Naive thymus-derived CD4-positive, alpha-beta T cell (primary cell): ENCODE results near the gene PRSS21. TPM values are rescaled to one million over a fixed set of nuclear protein-coding genes. Genes with fewer than 3 reads are reported as not detected.

Experiments
- ATAC-seq: fragments of 150-1000 bp; cut with Tn5 transposase; 2 replicates; pipeline ENCODE4 v1.10.0; 2021; ENCODE audit warnings: mild to moderate bottlenecking, moderate library complexity
- CTCF ChIA-PET: fragments of 350-600 bp; sonication (Branson Sonifier 250); formaldehyde crosslinking; loops from one replicate; lab custom pipeline; 2021; ENCODE audit warnings: antibody characterized with exemption; lab: Charles Lee
- POLR2A ChIA-PET: fragments of 350-600 bp; sonication (Branson Sonifier 250); formaldehyde crosslinking; loops from one replicate; lab custom pipeline; 2021; ENCODE audit warnings: antibody characterized with exemption, inconsistent platforms; lab: Charles Lee
- DNase-seq, 9 donors: peaks; one replicate each; pipeline versions ENCODE4 v3.0.0 to v3.0.0-alpha.2; 2020 to 2022; ENCODE audit warnings: mixed read lengths in 1 of 9
- H3K27ac ChIP-seq: one replicate; pipeline ENCODE4 v1.7.0; 2013; ENCODE audit warnings: mild to moderate bottlenecking, low read depth, low read length, moderate library complexity
- H3K27me3 ChIP-seq, 2 donors: one replicate each; pipeline ENCODE4 v1.7.0; 2013; ENCODE audit warnings: low read length in 2 of 2, mild to moderate bottlenecking in 2 of 2, moderate library complexity in 2 of 2; ENCODE audit not compliant: control insufficient read depth in 2 of 2, insufficient read depth in 2 of 2
- H3K36me3 ChIP-seq, 3 experiments: 1 replicate in 2 of 3; 2 replicates in 1 of 3; pipeline ENCODE4 v1.7.0; 2013; ENCODE audit warnings: low read length in 3 of 3, mild to moderate bottlenecking in 3 of 3, moderate library complexity in 1 of 3; ENCODE audit not compliant: insufficient read depth in 3 of 3, control insufficient read depth in 2 of 3
- H3K4me1 ChIP-seq, 2 donors: one replicate each; pipeline ENCODE4 v1.7.0; 2013; ENCODE audit warnings: low read length in 2 of 2, mild to moderate bottlenecking in 2 of 2, moderate library complexity in 1 of 2; ENCODE audit not compliant: control insufficient read depth in 2 of 2, insufficient read depth in 2 of 2
- H3K4me3 ChIP-seq: 2 replicates; pipeline ENCODE4 v1.7.0; 2013; ENCODE audit warnings: mild to moderate bottlenecking, low read length
- H3K9me3 ChIP-seq, 3 experiments: 1 replicate in 2 of 3; 2 replicates in 1 of 3; pipeline ENCODE4 v1.7.0; 2013; ENCODE audit warnings: low read length in 3 of 3; ENCODE audit not compliant: control insufficient read depth in 2 of 3
- H3K27ac Mint-ChIP-seq, 9 donors: one replicate each; pipeline ENCODE4 v1.8.0; 2020 to 2022; ENCODE audit warnings: mixed read lengths in 9 of 9, mild to moderate bottlenecking in 8 of 9, moderate library complexity in 5 of 9, inconsistent platforms in 2 of 9
- H3K27me3 Mint-ChIP-seq, 5 donors: one replicate each; pipeline ENCODE4 v1.8.0; 2021 to 2022; ENCODE audit warnings: mixed read lengths in 5 of 5, mild to moderate bottlenecking in 1 of 5
- H3K36me3 Mint-ChIP-seq, 5 donors: one replicate each; pipeline ENCODE4 v1.8.0; 2020 to 2022; ENCODE audit warnings: mixed read lengths in 5 of 5, mild to moderate bottlenecking in 3 of 5, inconsistent platforms in 1 of 5
- H3K4me1 Mint-ChIP-seq, 7 donors: one replicate each; pipeline ENCODE4 v1.8.0; 2020 to 2022; ENCODE audit warnings: mixed read lengths in 7 of 7, mild to moderate bottlenecking in 3 of 7, inconsistent platforms in 1 of 7
- H3K4me3 Mint-ChIP-seq, 10 donors: one replicate each; pipeline ENCODE4 v1.8.0; 2020 to 2022; ENCODE audit warnings: mild to moderate bottlenecking in 10 of 10, mixed read lengths in 10 of 10, moderate library complexity in 6 of 10, inconsistent platforms in 2 of 10
- H3K9me3 Mint-ChIP-seq, 11 donors: one replicate each; pipeline ENCODE4 v1.8.0; 2020 to 2022; ENCODE audit warnings: mixed read lengths in 11 of 11, mild to moderate bottlenecking in 4 of 11, inconsistent platforms in 1 of 11, moderate library complexity in 1 of 11
- intact Hi-C, 2 donors: fragments of 100-400 bp; cut with micrococcal nuclease; formaldehyde crosslinking; loops; one replicate each; pipeline ENCODE4 v1.15.1; 2023
- polyA plus RNA-seq, 2 donors: library from polyadenylated mRNA; unstranded; fragments of 300-500 nt; fragmentation: Illumina TruSeq; gene quantifications; one replicate each; pipeline ENCODE4 v1.2.3, GENCODE V29; 2021
- total RNA-seq, 6 experiments: library from RNA in 5 of 6; stranded (reverse) in 5 of 6; gene quantifications; 1 replicate in 5 of 6; 2 replicates in 1 of 6; pipeline ENCODE4 v1.2.3 and lab custom pipeline; 2021 to 2026

PRSS21 gene
- total and polyA plus RNA-seq, 7 experiments from 2014 or later, result 1.1 to 11.2 (median 1.8) TPM; not detected in 1

- ChIA-PET POLR2A (no interaction called here), CTCF (no interaction called here)
- Mint-ChIP-seq H3K36me3 (peaks cover 0 to 1% (median 0%) of the 10 kb centered on the region in 5 donors), H3K4me3 (no peak overlapping the region), H3K27me3 (peaks cover 0 to 8% (median 0%) of the 10 kb centered on the region in 5 donors), H3K4me1 (peaks cover 0 to 6% (median 0%) of the 10 kb centered on the region in 7 donors), H3K27ac (no peak overlapping the region), H3K9me3 (no peaks in the 10 kb centered on the region)
- ATAC-seq (no peak), DNase-seq (no peak)
- H3K27ac ChIP-seq, result no peak overlapping the region
- H3K4me3 ChIP-seq, result no peak overlapping the region
- no peaks in the 10 kb centered on the region for H3K9me3 ChIP-seq
- no peaks in the 10 kb centered on the region for H3K4me1 ChIP-seq
- intact Hi-C loops, result no loop called here
- no peaks in the 10 kb centered on the region for H3K36me3 ChIP-seq
- H3K27me3 ChIP-seq, result no peaks in the 10 kb centered on the region
Measured at GRCh38 chr16:2826591-2827373, 9.7 kb downstream of the PRSS21 start.

GRCh38 chr16:2827374-2827791 lies 10.3 kb downstream of the PRSS21 start:
- Mint-ChIP-seq H3K27ac (no peak overlapping the region), H3K36me3 (peaks cover 0 to 1% (median 0%) of the 10 kb centered on the region in 5 donors), H3K9me3 (no peaks in the 10 kb centered on the region), H3K27me3 (peaks cover 0 to 8% (median 0%) of the 10 kb centered on the region in 5 donors), H3K4me1 (peaks cover 0 to 6% (median 0%) of the 10 kb centered on the region in 7 donors), H3K4me3 (no peak overlapping the region)
- Histone ChIP-seq H3K27ac (no peak overlapping the region), H3K36me3 (no peaks in the 10 kb centered on the region), H3K4me3 (no peak overlapping the region), H3K27me3 (no peaks in the 10 kb centered on the region), H3K4me1 (no peaks in the 10 kb centered on the region), H3K9me3 (no peaks in the 10 kb centered on the region)
- intact Hi-C loops, result no loop called here
- DNase-seq, result no peak
- ChIA-PET CTCF (no interaction called here), POLR2A (no interaction called here)
- no peak for ATAC-seq

GRCh38 chr16:2827831-2828520 lies 10.9 kb downstream of the PRSS21 start:
- ChIA-PET CTCF (no interaction called here), POLR2A (no interaction called here)
- DNase-seq (no peak), ATAC-seq (no peak)
- Histone ChIP-seq H3K27ac (no peak overlapping the region), H3K36me3 (no peaks in the 10 kb centered on the region), H3K9me3 (no peaks in the 10 kb centered on the region), H3K4me1 (no peaks in the 10 kb centered on the region), H3K4me3 (no peak overlapping the region), H3K27me3 (no peaks in the 10 kb centered on the region)
- H3K27ac Mint-ChIP-seq, result no peak overlapping the region
- peak overlapping the region in 1 of 10 donors; percentile 20 for H3K4me3 Mint-ChIP-seq
- intact Hi-C loops, result no loop called here
- no peaks in the 10 kb centered on the region for H3K9me3 Mint-ChIP-seq
- peaks cover 0 to 1% (median 0%) of the 10 kb centered on the region in 5 donors for H3K36me3 Mint-ChIP-seq
- peaks cover 0 to 8% (median 4%) of the 10 kb centered on the region in 5 donors for H3K27me3 Mint-ChIP-seq
- H3K4me1 Mint-ChIP-seq, result peaks cover 0 to 6% (median 0%) of the 10 kb centered on the region in 7 donors

- no peaks in the 10 kb centered on the region for H3K27me3 ChIP-seq
- Mint-ChIP-seq H3K4me3 (no peak overlapping the region), H3K36me3 (peaks cover 0 to 1% (median 0%) of the 10 kb centered on the region in 5 donors), H3K9me3 (no peaks in the 10 kb centered on the region), H3K4me1 (peaks cover 0 to 6% (median 0%) of the 10 kb centered on the region in 7 donors), H3K27me3 (peaks cover 0 to 8% (median 0%) of the 10 kb centered on the region in 5 donors), H3K27ac (no peak overlapping the region)
- DNase-seq (no peak), ATAC-seq (no peak)
- ChIA-PET CTCF (no interaction called here), POLR2A (no interaction called here)
- no peaks in the 10 kb centered on the region for H3K9me3 ChIP-seq
- no peaks in the 10 kb centered on the region for H3K36me3 ChIP-seq
- H3K4me3 ChIP-seq, result no peak overlapping the region
- no peaks in the 10 kb centered on the region for H3K4me1 ChIP-seq
- no peak overlapping the region for H3K27ac ChIP-seq
- intact Hi-C loops, result no loop called here
Measured at GRCh38 chr16:2828521-2828840, 11.4 kb downstream of the PRSS21 start.

- H3K36me3 Mint-ChIP-seq, result peaks cover 0 to 1% (median 0%) of the 10 kb centered on the region in 5 donors
- H3K9me3 ChIP-seq, result no peaks in the 10 kb centered on the region
- ATAC-seq (no peak), DNase-seq (no peak)
- H3K9me3 Mint-ChIP-seq, result no peaks in the 10 kb centered on the region
- H3K27me3 Mint-ChIP-seq, result peaks cover 0 to 8% (median 0%) of the 10 kb centered on the region in 5 donors
- ChIA-PET CTCF (no interaction called here), POLR2A (no interaction called here)
- H3K27ac ChIP-seq, result no peak overlapping the region
- no peaks in the 10 kb centered on the region for H3K36me3 ChIP-seq
- H3K4me1 Mint-ChIP-seq, result peaks cover 0 to 6% (median 0%) of the 10 kb centered on the region in 7 donors
- H3K27me3 ChIP-seq, result no peaks in the 10 kb centered on the region
- no peak overlapping the region for H3K27ac Mint-ChIP-seq
- H3K4me3 ChIP-seq, result no peak overlapping the region
- no peaks in the 10 kb centered on the region for H3K4me1 ChIP-seq
- intact Hi-C loops, result no loop called here
- no peak overlapping the region for H3K4me3 Mint-ChIP-seq
Measured at GRCh38 chr16:2828876-2829430, 11.9 kb downstream of the PRSS21 start.

- ChIA-PET CTCF (no interaction called here), POLR2A (no interaction called here)
- ATAC-seq (no peak), DNase-seq (no peak)
- peaks cover 0 to 1% (median 0%) of the 10 kb centered on the region in 5 donors for H3K36me3 Mint-ChIP-seq
- intact Hi-C loops, result no loop called here
- Histone ChIP-seq H3K27ac (no peak within 1 kb of the TSS), H3K4me3 (no peak within 1 kb of the TSS), H3K36me3 (no peaks in the 10 kb centered on the region), H3K9me3 (no peaks in the 10 kb centered on the region), H3K4me1 (no peaks in the 10 kb centered on the region), H3K27me3 (no peaks in the 10 kb centered on the region)
- peak within 1 kb of the TSS in 1 of 10 donors; percentile 55 for H3K4me3 Mint-ChIP-seq
- H3K27ac Mint-ChIP-seq, result peak within 1 kb of the TSS in 1 of 9 donors; percentile 82
- peaks cover 0 to 6% (median 0%) of the 10 kb centered on the region in 7 donors for H3K4me1 Mint-ChIP-seq
- peaks cover 0 to 1% (median 0%) of the 10 kb centered on the region in 11 donors for H3K9me3 Mint-ChIP-seq
- peaks cover 0 to 8% (median 2%) of the 10 kb centered on the region in 5 donors for H3K27me3 Mint-ChIP-seq
Measured at GRCh38 chr16:2829501-2830354, 12.7 kb downstream of the PRSS21 start, which contains the start of gene ZG16B. Gene ZG16B (plus strand): TSS chr16:2830303. CDS start chr16:2830442, 139 bp downstream.
